Thyroid gland (tissue), 4 donors: ENCODE measurements around the gene CHTF18.

Experiments
- CTCF ChIP-seq, 6 experiments: fragments of 200-600 bp in 3 of 6; fragments of 450-650 bp in 3 of 6; sonication (generic) in 3 of 6; IDR thresholded peaks; one replicate each; pipeline ENCODE4 v1.5.1; 2016 to 2019; ENCODE audit warnings: antibody characterized with exemption in 6 of 6, mild to moderate bottlenecking in 2 of 6, inconsistent platforms in 1 of 6, moderate library complexity in 1 of 6
- POLR2A ChIP-seq, 2 donors: fragments of 450-650 bp; IDR thresholded peaks; one replicate each; pipeline ENCODE4 v1.6.1; 2017; ENCODE audit warnings: antibody characterized with exemption in 2 of 2, mild to moderate bottlenecking in 2 of 2, moderate library complexity in 1 of 2

GRCh38 chr16:796296-797119 lies 8.1 kb downstream of the CHTF18 start:
- TF ChIP-seq CTCF (IDR thresholded peaks at IDR 0.05) (no peak), POLR2A (IDR thresholded peaks at IDR 0.05) (no peak)
